ENCODE results near the gene LIN7C.

The LIN7C gene

GRCh38 chr11:27545035-27545434 is 38.5 kb upstream of the LIN7C start:
- POLR2A ChIA-PET, result no interaction called here
- DNase-seq (ENCODE audit: extremely low spot score), result no peak
- TF ChIP-seq CTCF (IDR thresholded peaks at IDR 0.05; ENCODE audit: control extremely low read depth, extremely low read depth, low read depth, missing control alignments), result no peak
- CTCF ChIA-PET, result no interaction called here

GRCh38 chr11:27541790-27542189 is 35.2 kb upstream of the LIN7C start:
- TF ChIP-seq CTCF (IDR thresholded peaks at IDR 0.05; ENCODE audit: control extremely low read depth, extremely low read depth, low read depth, missing control alignments), result no peak
- POLR2A ChIA-PET, result no interaction called here
- no peak for DNase-seq (ENCODE audit: extremely low spot score)
- CTCF ChIA-PET, result no interaction called here

- CTCF ChIA-PET, result no interaction called here
- no peak for TF ChIP-seq CTCF (IDR thresholded peaks at IDR 0.05; ENCODE audit: control extremely low read depth, extremely low read depth, low read depth, missing control alignments)
- POLR2A ChIA-PET, result no interaction called here
Measured at GRCh38 chr11:27540051-27540450, 33.5 kb upstream of the LIN7C start.

GRCh38 chr11:27535103-27535502 is 28.5 kb upstream of the LIN7C start:
- no peak for DNase-seq (ENCODE audit: extremely low spot score)
- CTCF ChIA-PET, result interaction anchor here (1.3 kb wide), 1 partner anchor 10 kb away, joined by 3 read pairs; no protein-coding TSS in a partner anchor
- POLR2A ChIA-PET, result no interaction called here
- TF ChIP-seq CTCF (IDR thresholded peaks at IDR 0.05; ENCODE audit: control extremely low read depth, extremely low read depth, low read depth, missing control alignments), result no peak

More at GRCh38 chr11:27540051-27540450, 33.5 kb upstream of the LIN7C start:
- DNase-seq (ENCODE audit: extremely low spot score), result no peak

GRCh38 chr11:27532652-27533325 is 26.2 kb upstream of the LIN7C start:
- DNase-seq (ENCODE audit: extremely low spot score), result no peak
- ChIA-PET POLR2A (no interaction called here), CTCF (interaction anchor here (1.2 to 1.4 kb wide), 2 partner anchors 16 to 168 kb away, joined by 3 read pairs; partner anchors contain the start of gene BDNF)
- no peak for TF ChIP-seq CTCF (IDR thresholded peaks at IDR 0.05; ENCODE audit: control extremely low read depth, extremely low read depth, low read depth, missing control alignments)

GRCh38 chr11:27528712-27529111 is 22.1 kb upstream of the LIN7C start:
- DNase-seq (ENCODE audit: extremely low spot score), result no peak
- CTCF ChIA-PET, result interaction anchor here (1.4 to 1.9 kb wide), 3 partner anchors 11 to 33 kb away, joined by 3 to 6 read pairs (median 4); no protein-coding TSS in a partner anchor
- no peak for TF ChIP-seq CTCF (IDR thresholded peaks at IDR 0.05; ENCODE audit: control extremely low read depth, extremely low read depth, low read depth, missing control alignments)
- POLR2A ChIA-PET, result no interaction called here

Measured in GM10248 (cell line).